ENCODE measurements around the gene TMEM184B. TPM values are rescaled to one million over a fixed set of nuclear protein-coding genes. Genes with fewer than 3 reads are reported as not detected.

TMEM184B gene
- 21.5 and 33.8 TPM in 2 replicates for total RNA-seq (2014; rRNA removed; shearing (Covaris generic))

GRCh38 chr22:38272373-38273134 lies at the start of gene TMEM184B:
Gene TMEM184B, minus strand, starts transcription at chr22:38273010. Its CDS starts 25,049 bp downstream, at chr22:38247961.
- DNase-seq (ENCODE audit: low spot score) = no peak

DNA sequence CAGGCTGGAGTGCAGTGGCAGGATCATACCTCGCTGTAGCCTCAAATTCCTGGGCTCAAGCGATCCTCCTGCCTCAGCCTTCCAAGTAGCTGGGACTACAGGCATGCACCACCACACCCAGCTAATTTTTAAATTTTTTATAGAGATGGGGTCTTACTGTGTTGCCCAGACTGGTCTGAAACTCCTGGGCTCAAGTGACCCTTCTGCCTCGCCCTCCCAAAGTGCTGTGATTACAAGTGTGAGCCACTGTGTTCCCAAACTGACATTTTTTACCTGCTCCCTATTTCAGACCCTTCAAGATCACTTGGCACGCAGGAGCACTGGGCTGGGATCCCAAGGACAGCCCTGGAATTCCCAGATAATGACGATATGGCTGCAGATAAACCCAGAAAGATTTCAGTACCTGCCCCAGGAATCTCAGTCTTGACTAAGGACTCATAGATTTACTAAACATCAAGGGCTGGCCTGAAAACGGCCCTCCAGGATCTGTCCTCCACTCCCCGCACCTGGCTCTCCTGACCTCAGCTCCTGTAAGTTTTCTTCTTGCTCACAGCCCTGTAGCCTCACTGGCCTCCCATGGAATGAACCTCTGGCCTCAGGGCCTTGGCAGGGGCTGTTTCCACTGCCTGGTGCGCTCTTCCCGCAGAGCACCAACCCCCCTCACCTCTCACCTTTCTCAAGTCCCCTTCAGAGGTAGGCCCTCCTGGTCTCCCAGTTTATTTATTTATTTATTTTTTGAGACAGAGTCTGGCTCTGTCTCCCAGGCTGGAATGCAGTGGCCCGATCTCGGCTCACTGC lies 48.0 kb upstream of the TMEM184B start:
- DNase-seq (ENCODE audit: low spot score) = no peak

DNA sequence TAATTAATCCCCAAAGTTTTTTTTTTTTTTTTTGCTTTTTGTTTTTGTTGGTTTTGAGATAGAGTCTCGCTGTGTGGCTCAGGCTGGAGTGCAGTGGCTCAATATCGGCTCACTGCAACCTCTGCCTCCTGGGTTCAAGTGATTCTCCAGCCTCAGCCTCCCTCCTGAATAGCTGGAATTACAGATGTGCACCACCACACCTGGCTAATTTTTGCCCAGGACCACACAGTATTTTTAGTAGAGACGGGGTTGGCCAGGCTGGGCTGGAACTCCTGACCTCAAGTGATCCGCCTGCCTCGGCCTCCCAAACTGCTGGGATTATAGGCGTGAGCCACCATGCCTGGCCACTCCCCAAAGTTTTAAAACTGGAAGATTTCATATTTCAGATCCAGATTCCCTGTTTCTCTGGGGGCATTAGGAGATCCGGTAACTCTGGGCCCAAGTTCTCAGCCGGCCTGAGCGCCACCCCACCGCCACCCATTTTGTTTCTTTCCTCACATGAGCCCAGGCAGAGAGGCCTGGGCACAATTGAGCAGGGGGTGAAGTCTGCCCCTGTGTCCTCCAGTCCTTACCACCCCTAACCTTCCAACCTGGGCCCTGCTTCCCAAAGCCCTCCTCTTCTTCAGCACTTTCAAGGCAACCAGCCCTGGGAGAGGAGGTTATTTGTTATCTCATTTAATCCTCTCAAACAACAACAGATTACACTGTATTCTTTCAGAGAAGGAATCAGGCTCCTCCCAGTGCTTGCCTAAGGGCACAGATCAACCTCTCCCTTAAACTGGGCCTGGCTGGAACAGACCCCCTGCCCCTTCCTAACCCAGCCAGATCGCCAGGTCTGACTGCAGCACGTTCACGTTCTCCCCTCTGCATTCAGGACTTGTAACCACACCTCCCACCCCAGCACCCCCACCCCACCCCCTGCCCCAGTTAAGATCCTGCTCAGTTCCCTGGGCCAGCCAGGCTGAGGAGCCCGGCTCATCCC lies 46.3 kb upstream of the TMEM184B start:
- no peak for DNase-seq (ENCODE audit: low spot score)

GRCh38 chr22:38317995-38318715 lies 45.3 kb upstream of the TMEM184B start:
- DNase-seq (ENCODE audit: low spot score) = peak; percentile 86

DNA sequence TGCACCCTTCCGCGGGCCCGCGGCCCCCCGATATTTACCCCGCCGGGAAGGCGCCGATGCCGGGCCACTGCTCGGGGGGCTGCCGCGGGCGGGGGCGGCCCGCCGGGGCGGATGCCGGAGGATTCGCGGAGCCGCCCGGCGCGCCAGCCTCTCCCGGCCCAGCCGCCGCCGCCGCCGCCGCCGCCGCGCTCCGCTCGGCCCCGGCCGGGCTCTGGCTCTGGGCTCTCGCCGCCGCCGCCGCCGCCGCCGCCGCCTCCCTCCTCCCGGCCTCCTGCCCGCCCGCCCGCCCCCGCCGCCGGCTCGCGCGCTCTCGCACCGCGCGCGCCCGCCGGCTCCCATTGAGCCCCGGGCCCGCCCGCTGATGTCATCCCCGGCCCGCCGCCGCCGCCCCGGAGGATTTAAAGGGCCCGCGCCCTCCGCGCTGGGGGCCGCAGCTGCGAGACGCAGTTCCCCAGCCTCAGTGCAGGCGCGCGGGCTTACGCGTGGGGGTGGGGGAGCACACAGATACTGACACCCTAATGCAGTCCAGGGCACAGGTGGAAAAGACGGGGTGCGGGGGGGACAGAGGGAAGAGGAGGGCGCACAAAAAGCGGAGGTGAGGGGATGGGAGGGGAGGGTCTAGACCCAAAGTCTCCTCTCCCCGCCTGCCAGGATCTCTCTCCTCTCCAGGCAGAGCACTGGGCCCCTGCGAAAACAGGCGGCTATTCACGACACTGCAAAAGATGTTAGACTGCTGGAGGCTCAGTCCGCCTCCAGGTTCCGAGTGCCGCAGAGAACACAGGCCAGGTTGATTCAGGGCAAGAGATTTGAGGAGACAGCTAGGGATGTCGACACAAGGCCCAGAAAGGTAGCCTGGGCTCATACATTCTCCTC lies 44.5 kb upstream of the TMEM184B start, which contains the start of gene CSNK1E:
CSNK1E (minus strand) TSS at position 312 of the 873 bp plus-strand sequence. CDS start 3,276 bp downstream, outside the sequence.
- no peak for DNase-seq (ENCODE audit: low spot score)

DNA sequence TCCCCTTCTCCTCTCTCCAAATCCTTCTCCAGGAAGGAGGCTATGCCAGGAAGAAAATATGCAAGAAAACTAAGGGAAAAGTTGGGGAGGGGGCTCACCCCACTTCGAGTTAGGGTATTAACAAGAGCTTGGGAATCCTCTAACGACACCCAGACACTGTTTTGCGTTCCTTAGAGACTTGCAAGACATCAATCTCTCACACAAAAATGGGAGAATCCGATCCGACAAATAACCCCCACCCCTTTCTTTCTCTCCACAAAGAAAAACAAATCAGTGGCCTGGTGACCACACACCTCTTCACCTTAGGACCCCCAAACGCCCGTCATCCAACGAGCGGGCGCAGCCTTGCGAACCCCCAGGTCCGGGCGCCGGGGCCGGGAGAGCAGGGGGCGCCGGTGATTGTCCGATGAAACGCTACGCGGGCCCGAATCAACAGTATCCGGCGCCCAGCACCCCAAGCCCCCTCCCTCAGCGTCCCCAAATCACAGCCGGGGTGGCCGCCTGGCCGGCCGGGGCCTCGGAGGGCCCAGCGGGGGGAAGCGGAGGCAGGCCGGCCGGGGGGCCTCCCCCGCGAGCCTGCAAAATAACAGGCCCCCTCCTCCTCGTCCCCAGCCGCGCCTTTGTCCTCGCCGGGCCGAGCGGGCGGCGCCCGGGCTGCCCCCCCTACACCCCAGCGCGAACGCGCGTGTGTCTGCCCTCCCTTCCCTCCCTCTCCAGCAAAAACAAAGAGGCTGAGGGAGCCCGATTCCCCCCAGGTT lies 43.7 kb upstream of the TMEM184B start:
- no peak for DNase-seq (ENCODE audit: low spot score)

- DNase-seq (ENCODE audit: low spot score) = no peak
Measured at GRCh38 chr22:38315823-38316363, 43.1 kb upstream of the TMEM184B start.

GRCh38 chr22:38314933-38315822 lies 42.4 kb upstream of the TMEM184B start:
- DNase-seq (ENCODE audit: low spot score) = no peak

DNA sequence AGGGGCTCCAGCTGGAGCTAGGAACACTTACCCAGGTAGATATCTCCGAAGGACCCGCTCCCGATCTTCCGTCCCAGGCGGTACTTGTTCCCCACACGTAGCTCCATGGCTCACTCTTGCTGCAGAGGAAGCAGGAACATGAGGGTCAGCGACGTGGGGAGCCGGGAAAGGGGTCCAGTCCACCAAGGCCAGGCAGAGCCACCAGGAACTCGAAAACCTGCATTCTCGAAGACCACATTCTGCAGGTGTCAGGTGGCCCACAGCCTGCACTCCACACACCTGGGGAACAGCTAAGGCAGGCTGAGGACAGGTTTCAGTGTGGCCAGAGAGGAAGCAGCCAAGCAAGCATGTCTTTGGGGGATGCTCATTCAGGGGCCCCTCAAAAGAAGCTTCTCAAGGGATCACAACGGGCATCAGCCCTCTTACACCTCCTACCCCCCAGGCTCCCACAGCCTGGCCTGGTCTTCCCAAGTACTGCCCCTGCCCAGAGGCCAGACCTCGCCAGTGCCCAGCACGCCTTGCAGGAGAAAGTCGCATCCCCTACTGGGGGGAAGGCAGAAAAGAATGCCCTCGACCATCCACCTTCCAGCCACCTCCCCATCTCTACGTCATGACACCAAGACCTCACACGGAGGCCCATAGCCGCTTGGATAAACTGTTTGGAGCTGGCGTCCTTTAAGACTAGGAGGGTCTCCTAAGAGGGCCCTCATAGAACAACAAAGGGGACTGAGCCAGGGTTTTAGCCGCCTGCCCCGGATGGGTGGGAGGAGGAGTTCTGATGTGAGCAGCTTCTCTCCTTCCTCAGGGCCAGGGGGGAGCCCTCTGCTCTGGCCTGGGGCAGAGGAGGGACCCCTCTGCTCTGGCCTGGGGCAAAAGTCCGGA lies 41.5 kb upstream of the TMEM184B start:
- DNase-seq (ENCODE audit: low spot score) = no peak

GRCh38 chr22:38313384-38313955 lies 40.7 kb upstream of the TMEM184B start:
- DNase-seq (ENCODE audit: low spot score) = peak; percentile 90

- DNase-seq (ENCODE audit: low spot score) = no peak
Measured at GRCh38 chr22:38312261-38312800, 39.5 kb upstream of the TMEM184B start.

- DNase-seq (ENCODE audit: low spot score) = no peak
Measured at GRCh38 chr22:38311323-38311620, 38.5 kb upstream of the TMEM184B start.

DNA sequence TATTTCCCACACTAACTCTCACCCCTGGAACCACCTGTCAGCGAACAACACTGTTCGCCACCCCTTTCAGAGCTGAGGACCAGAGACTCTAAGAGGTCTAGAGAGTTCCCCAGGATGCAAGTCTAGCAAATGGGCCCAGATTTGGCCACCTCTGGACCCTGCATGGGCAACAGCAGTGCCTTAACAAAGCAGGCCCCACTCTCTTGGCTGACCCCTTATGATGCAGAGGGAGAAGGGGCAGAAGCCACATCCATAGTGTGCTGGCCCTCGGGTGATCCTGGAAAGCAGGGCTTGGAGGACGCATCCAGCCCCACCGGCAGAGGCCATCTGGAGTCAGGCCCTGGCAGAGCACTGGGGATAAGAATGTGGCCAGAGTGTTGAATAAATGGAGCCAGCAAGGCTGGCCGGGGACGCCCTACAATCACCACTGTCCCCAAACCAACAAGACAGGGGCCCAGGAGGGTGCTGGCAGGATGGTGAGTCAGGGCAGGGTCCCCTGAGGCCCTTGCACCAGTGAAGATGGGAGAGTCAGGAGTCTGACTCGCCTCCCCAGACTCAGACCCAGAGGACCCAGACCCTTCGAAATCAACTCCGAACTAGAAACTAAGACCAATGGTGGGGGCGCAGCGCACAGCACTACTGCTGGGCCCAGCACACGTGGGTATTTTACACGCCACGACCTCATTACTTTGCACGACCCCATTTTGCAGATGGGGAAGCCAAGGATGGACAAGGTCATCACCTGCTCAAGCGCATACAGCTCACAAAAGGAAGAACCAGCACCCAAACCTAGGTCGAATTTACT lies 37.9 kb upstream of the TMEM184B start:
- no peak for DNase-seq (ENCODE audit: low spot score)

DNA sequence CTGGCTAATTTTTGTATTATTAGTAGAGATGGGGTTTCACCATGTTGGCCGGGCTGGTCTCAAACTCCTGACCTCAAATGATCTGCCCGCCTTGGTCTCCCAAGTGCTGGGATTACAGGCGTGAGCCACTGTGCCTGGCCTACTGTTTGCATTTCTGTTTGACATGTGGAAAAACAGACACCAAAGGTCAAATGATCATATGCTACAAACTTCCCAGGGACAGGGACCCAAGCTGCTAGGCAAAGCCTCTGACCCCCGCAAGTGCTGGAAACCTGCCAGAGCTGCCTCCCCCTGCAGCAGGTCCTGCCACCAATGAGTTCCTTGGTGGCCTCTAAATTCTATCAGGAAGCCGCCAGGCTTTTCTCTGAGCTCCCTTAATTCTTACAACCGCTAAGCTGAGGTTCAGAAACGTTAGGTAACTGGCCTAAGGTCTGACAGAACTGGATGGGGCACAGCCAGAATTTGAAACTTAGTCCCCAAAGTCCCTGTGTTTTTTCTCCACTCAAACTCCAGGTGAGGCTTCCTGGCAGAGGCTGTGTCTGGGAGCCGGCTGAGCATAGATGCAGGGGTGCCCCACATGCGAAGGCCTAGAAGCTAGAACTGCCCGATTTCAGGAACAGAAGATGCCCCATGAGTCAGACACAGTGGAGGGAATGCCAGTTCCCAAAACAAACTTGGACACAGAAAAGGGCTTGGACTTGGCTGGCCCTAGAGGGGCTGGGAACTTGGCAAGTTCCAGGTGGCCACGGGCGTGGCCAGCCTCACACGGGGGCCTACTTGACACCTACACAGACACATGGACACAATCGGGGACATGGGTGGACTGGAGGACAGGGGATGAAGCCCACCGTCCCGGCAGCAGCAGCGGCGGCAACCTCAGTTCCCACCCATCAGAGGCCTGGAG lies 37.1 kb upstream of the TMEM184B start:
- no peak for DNase-seq (ENCODE audit: low spot score)
